GM18951 (cell line): ENCODE results near the gene UGT2A1.

Experiments used
- POLR2A ChIP-seq: IDR thresholded peaks from 4 replicates; pipeline ENCODE4 v1.6.1; 2011; ENCODE audit warnings: mild to moderate bottlenecking; ENCODE audit not compliant: insufficient read length, insufficient read depth; ENCODE audit errors: extremely low read depth
- in situ Hi-C: fragments of 300-500 bp; cut with MboI; formaldehyde crosslinking; loops from one replicate; pipeline ENCODE4 v1.12.0; 2022; ENCODE audit warnings: low sequenced_read_pairs, mixed read lengths, inconsistent platforms; ENCODE audit not compliant: unreplicated experiment

Gene UGT2A1

DNA sequence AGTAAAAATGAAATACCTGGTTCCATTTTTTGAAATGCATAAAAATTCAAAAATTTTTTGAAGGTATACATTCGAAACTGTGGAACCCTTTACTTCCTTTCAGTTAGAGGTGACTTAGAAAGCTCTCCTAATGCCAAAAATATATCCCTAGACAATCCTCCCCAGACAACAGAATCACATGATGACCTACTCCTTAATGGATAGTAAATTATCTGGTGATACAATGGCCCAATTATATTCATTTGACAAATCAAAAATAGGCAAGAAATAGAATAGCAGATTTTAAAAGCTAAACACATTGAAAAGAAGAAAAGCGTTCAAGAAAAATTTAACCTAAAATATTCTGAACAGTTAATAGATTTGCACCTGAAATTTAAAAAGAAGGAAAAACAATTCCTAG lies 10.1 kb downstream of the UGT2A1 start:
- in situ Hi-C loops = no loop called here
- TF ChIP-seq POLR2A = no peak

DNA sequence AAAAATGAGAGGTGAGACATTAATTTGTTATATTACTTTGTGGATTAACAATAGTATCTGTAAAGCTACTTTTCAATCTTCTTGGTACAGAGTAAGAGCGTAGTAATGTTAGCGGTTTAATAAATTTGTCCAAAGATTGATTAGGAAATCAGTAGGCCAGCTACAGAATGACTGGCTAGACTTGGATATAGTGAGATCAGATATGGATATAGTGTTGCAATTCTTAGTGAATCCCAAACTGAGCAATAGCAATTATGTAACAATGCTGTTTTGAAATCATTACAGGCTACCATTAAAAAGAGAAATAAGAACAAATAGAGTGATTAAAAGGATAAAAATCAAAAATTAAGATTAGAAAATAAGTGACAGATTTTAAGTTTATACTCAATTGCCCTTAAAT lies 12.8 kb downstream of the UGT2A1 start:
- in situ Hi-C loops = no loop called here
- no peak for TF ChIP-seq POLR2A

DNA sequence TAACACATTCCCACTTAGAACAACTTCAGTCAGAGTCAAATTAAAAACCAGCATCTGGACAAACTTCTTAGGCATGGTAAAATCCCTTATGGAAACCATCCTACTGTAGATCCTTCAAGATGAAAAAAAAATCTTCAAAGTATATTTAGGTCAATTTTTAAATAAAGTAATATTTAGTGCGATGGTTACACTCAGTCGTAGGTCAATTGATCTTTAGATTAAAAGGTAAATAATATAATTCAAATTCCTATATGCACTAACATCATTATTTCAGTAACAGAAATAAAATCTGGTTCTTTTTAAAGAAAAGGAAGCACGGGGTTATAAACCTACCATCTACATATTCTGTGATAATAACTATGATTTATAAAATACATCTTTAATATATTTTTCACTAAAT lies 13.5 kb downstream of the UGT2A1 start, which contains the start of gene UGT2A2:
Gene UGT2A2 (minus strand): TSS at position 101 of the 400 bp plus-strand sequence. CDS start 2 bp downstream, at position 99.
- in situ Hi-C loops = no loop called here

GRCh38 chr4:69617083-69617694 lies 35.9 kb downstream of the UGT2A1 start:
- no peak for TF ChIP-seq POLR2A
- in situ Hi-C loops = no loop called here

More for the DNA sequence above, 13.5 kb downstream of the UGT2A1 start, which contains the start of gene UGT2A2:
- no peak for TF ChIP-seq POLR2A

DNA sequence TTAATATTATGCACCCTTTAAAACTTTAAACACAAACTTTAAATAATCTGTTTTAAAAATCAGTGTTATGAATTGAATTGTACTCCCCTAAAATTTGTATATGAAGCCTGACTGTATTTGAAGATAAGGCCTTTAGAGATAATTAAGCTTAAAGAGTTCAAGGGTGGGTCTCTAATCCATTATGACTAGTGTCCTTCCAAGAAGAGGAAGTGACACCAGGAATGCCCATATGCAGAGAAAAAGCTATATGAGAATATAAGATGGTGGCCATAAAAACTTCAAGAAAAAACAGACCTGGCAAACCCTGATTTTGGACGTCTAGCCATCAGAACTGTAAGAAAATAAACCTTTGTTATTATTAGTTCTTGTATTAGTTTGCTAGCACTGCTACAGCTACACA lies 42.6 kb downstream of the UGT2A1 start:
- no peak for TF ChIP-seq POLR2A
- in situ Hi-C loops = no loop called here

GRCh38 chr4:69601065-69601464 lies 52.0 kb downstream of the UGT2A1 start:
- TF ChIP-seq POLR2A = no peak
- in situ Hi-C loops = no loop called here

DNA sequence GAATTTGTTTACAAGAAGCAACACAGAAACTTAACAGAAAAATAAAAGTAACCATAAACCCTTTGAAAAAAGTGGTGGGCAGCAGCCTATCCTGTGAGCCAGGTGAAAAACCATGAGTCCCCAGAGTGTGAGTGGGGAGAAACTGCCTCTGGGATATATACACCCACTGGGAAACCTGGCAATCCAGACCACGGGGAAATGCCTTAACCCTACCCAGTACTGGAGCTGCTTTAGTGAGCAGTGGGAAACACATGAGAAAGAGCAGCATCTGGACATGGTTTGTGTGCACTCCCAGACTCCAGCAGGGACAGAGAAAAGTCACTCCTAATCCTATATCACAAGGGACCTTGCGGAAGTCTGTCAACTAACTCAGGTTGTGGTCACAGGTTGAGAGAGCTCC lies 53.0 kb downstream of the UGT2A1 start:
- in situ Hi-C loops = no loop called here

GRCh38 chr4:69594382-69594781 lies 58.7 kb downstream of the UGT2A1 start:
- in situ Hi-C loops = no loop called here
- TF ChIP-seq POLR2A = no peak

More for the DNA sequence above, 53.0 kb downstream of the UGT2A1 start:
- TF ChIP-seq POLR2A = no peak

DNA sequence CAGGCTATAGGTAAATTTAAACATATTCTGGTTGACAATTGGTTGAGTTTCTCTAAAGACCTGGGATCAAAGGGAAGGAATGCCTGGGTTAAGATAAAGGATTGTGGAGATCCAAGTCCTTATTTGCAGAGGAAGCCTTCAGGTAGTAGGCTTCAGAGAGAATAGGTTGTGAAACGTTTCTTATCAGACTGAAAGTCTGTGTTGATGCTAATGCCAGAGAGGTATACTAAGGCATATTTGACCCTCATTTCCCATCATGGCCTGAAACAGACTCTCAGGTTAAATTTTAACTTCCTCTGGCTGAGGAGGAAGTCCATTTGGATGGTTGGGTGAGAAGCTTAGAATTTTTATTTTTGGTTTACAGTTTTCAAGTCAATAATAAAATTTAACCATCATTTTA lies 61.7 kb downstream of the UGT2A1 start:
- in situ Hi-C loops = no loop called here
- TF ChIP-seq POLR2A = no peak

- in situ Hi-C loops = no loop called here
These were observed 63.2 kb downstream of the UGT2A1 start for GRCh38 chr4:69589884-69590283.

DNA sequence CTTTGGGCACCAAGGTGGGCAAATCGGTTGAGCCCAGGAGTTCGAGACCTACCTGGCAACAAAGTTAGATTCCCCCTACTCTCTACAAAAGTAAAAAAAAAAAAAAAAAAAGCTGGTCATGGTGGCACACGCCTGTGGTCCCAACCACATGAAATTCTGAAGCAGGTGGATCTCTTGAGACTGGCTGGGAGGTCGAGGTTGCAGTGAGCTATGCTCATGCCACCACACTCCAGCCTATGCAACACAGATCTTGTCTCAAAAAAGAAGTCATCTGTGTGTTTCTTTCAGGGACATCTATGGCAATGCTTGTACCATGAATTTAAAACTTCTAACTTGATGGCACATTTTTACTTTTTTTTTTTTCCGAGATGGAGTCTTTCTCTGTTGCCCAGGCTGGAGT lies 68.9 kb downstream of the UGT2A1 start:
- no peak for TF ChIP-seq POLR2A
- in situ Hi-C loops = no loop called here

More at GRCh38 chr4:69589884-69590283, 63.2 kb downstream of the UGT2A1 start:
- no peak for TF ChIP-seq POLR2A

GRCh38 chr4:69583543-69583942 lies 69.5 kb downstream of the UGT2A1 start:
- no peak for TF ChIP-seq POLR2A
- in situ Hi-C loops = no loop called here

- TF ChIP-seq POLR2A = no peak
- in situ Hi-C loops = no loop called here
These were observed 75.8 kb downstream of the UGT2A1 start for GRCh38 chr4:69577245-69577644.

GRCh38 chr4:69576251-69576877 lies 76.7 kb downstream of the UGT2A1 start:
- in situ Hi-C loops = no loop called here
- no peak for TF ChIP-seq POLR2A

- no peak for TF ChIP-seq POLR2A
- in situ Hi-C loops = no loop called here
These were observed 84.3 kb downstream of the UGT2A1 start for GRCh38 chr4:69568787-69569186.

- in situ Hi-C loops = no loop called here
These were observed 89.6 kb downstream of the UGT2A1 start for GRCh38 chr4:69563424-69563823.

More at GRCh38 chr4:69563424-69563823, 89.6 kb downstream of the UGT2A1 start:
- TF ChIP-seq POLR2A = no peak
